CD4-positive, alpha-beta T cell treated with Interleukin-4 for 4 hours (primary cell): ENCODE results near the gene COBLL1.

Experiments used
- DNase-seq: peaks from one replicate; pipeline ENCODE4 v3.0.0-alpha.2; 2020

Gene COBLL1

GRCh38 chr2:164671664-164672396, 169.8 kb downstream of the COBLL1 start:
- DNase-seq: no peak

- no peak for DNase-seq
Observed at GRCh38 chr2:164669291-164669690, 172.3 kb downstream of the COBLL1 start.

GRCh38 chr2:164667566-164667965, 174.1 kb downstream of the COBLL1 start:
- DNase-seq: no peak

- DNase-seq: no peak
Observed at GRCh38 chr2:164664070-164664469, 177.6 kb downstream of the COBLL1 start.

- DNase-seq: no peak
Observed at GRCh38 chr2:164662868-164663631, 178.6 kb downstream of the COBLL1 start.

GRCh38 chr2:164662066-164662465, 179.6 kb downstream of the COBLL1 start:
- DNase-seq: no peak

- DNase-seq: no peak
Observed at GRCh38 chr2:164661349-164661748, 180.3 kb downstream of the COBLL1 start.

- no peak for DNase-seq
Observed at GRCh38 chr2:164657129-164657528, 184.5 kb downstream of the COBLL1 start.

GRCh38 chr2:164655750-164656149, 185.9 kb downstream of the COBLL1 start:
- no peak for DNase-seq

- no peak for DNase-seq
Observed at GRCh38 chr2:164655336-164655735, 186.3 kb downstream of the COBLL1 start.

GRCh38 chr2:164651361-164651760, 190.3 kb downstream of the COBLL1 start:
- no peak for DNase-seq

- DNase-seq: no peak
Observed at GRCh38 chr2:164644036-164644700, 197.5 kb downstream of the COBLL1 start.

GRCh38 chr2:164642946-164643555, 198.6 kb downstream of the COBLL1 start:
- no peak for DNase-seq

GRCh38 chr2:164642268-164642667, 199.4 kb downstream of the COBLL1 start:
- no peak for DNase-seq
